Measurements from ENCODE around the gene EDRF1.

EDRF1 gene

DNA sequence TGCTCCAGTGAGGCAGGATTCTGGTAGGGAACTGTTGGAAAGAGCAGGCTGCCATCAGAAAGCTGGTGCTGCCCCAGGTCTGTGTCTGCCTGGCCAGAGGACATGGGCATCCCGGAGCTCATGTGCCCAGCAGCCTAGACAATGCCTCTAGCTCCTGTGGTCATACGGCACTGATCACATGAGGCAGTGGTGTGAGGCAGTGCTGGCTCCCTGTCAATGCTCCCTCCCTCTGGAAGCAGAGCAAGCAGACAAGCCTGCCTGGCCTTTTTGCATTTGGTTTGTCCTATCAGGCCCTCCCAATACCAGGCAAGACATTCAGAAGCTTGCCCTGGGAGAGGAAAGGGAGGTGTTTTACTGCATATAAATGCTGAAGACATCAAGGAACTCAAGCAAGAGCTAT is 75.6 kb downstream of the EDRF1 start:
- CTCF ChIA-PET = interaction anchor here (0.6 kb wide), 1 partner anchor 26 kb away, joined by 3 read pairs; no protein-coding TSS in a partner anchor
- POLR2A ChIA-PET = interaction anchor here (0.6 kb wide), 1 partner anchor 75 kb away, joined by 3 read pairs; no protein-coding TSS in a partner anchor
- TF ChIP-seq SP3 (tag by site-specific recombination; IDR thresholded peaks at IDR 0.05) (no peak), ZNF677 (tag by site-specific recombination; IDR thresholded peaks at IDR 0.05) (no peak)
- TF ChIP-seq, protein P1, sequence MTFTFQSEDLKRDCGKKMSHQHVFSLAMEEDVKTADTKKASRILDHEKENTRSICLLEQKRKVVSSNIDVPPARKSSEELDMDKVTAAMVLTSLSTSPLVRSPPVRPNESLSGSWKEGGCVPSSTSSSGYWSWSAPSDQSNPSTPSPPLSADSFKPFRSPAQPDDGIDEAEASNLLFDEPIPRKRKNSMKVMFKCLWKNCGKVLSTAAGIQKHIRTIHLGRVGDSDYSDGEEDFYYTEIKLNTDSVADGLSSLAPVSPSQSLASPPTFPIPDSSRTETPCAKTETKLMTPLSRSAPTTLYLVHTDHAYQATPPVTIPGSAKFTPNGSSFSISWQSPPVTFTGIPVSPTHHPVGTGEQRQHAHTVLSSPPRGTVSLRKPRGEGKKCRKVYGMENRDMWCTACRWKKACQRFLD (tag by site-specific recombination; IDR thresholded peaks at IDR 0.05) = no peak

GRCh38 chr10:125795637-125796190 is 76.2 kb downstream of the EDRF1 start:
- ChIA-PET POLR2A (no interaction called here), CTCF (interaction anchor here (0.6 to 0.7 kb wide), 2 partner anchors 26 to 31 kb away, joined by 3 read pairs; no protein-coding TSS in a partner anchor)
- no peak overlapping the region for H3K4me3 ChIP-seq (ENCODE audit: low read depth, low read length)
- H3K9me3 ChIP-seq (ENCODE audit: control insufficient read depth, insufficient read depth, low read depth, low read length) = no peaks in the 10 kb centered on the region
- H3K27ac ChIP-seq (ENCODE audit: extremely low read depth, low read depth, low read length) = no peak overlapping the region
- TF ChIP-seq ZNF140 (tag by site-specific recombination; IDR thresholded peaks at IDR 0.05) = no peak
- TF ChIP-seq ZNF341 (tag by site-specific recombination; IDR thresholded peaks at IDR 0.05; ENCODE audit: low read depth) = 0 out of 2 replicates have a peak, but pooled peaks have one; percentile 26
- peaks cover 16 to 80% of the 10 kb centered on the region in 2 experiments for H3K36me3 ChIP-seq (ENCODE audit: control insufficient read depth in 2 of 2, insufficient read depth in 1 of 2, low read length in 2 of 2)
- H3K4me1 ChIP-seq (ENCODE audit: control insufficient read depth, insufficient read depth, low read length) = no peaks in the 10 kb centered on the region

More for the DNA sequence above, 75.6 kb downstream of the EDRF1 start:
- H3K4me3 ChIP-seq (ENCODE audit: low read depth, low read length) = no peak overlapping the region
- no peak overlapping the region for H3K27ac ChIP-seq (ENCODE audit: extremely low read depth, low read depth, low read length)
- no peaks in the 10 kb centered on the region for H3K9me3 ChIP-seq (ENCODE audit: control insufficient read depth, insufficient read depth, low read depth, low read length)
- no peaks in the 10 kb centered on the region for H3K4me1 ChIP-seq (ENCODE audit: control insufficient read depth, insufficient read depth, low read length)
- peaks cover 16 to 80% of the 10 kb centered on the region in 2 experiments for H3K36me3 ChIP-seq (ENCODE audit: control insufficient read depth in 2 of 2, insufficient read depth in 1 of 2, low read length in 2 of 2)

DNA sequence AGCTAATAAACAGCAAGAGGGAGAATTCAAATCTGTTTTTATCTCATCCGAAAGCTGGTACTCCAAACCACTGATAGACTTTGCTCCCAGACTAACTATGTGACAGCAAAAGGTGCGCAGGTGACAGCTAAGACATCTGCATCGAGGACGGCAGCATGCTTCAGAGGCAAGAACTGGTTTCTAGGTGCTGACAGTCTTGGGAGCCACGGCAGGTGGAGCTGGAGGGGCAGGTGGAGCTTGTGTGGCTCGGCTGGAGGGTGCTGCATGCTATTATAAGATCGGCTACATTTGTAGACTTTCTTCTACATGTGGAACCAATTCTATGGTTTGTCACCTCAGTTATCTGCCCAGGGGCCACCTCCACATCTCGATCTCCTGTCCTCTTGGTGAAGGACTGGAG is 77.9 kb downstream of the EDRF1 start:
- TF ChIP-seq, protein P2, sequence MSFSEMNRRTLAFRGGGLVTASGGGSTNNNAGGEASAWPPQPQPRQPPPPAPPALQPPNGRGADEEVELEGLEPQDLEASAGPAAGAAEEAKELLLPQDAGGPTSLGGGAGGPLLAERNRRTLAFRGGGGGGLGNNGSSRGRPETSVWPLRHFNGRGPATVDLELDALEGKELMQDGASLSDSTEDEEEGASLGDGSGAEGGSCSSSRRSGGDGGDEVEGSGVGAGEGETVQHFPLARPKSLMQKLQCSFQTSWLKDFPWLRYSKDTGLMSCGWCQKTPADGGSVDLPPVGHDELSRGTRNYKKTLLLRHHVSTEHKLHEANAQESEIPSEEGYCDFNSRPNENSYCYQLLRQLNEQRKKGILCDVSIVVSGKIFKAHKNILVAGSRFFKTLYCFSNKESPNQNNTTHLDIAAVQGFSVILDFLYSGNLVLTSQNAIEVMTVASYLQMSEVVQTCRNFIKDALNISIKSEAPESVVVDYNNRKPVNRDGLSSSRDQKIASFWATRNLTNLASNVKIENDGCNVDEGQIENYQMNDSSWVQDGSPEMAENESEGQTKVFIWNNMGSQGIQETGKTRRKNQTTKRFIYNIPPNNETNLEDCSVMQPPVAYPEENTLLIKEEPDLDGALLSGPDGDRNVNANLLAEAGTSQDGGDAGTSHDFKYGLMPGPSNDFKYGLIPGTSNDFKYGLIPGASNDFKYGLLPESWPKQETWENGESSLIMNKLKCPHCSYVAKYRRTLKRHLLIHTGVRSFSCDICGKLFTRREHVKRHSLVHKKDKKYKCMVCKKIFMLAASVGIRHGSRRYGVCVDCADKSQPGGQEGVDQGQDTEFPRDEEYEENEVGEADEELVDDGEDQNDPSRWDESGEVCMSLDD (tag by site-specific recombination; IDR thresholded peaks at IDR 0.05) = no peak
- TF ChIP-seq ZNF37A (tag by site-specific recombination; IDR thresholded peaks at IDR 0.05) (no peak), ZNF404 (tag by site-specific recombination; IDR thresholded peaks at IDR 0.05) (no peak), ZBTB6 (tag by site-specific recombination; IDR thresholded peaks at IDR 0.05) (no peak), OSR2 (tag by site-specific recombination; IDR thresholded peaks at IDR 0.05) (no peak), ZNF561 (tag by site-specific recombination; IDR thresholded peaks at IDR 0.05; ENCODE audit: borderline replicate concordance) (no peak), KLF17 (tag by site-specific recombination; IDR thresholded peaks at IDR 0.05) (no peak), SP2 (tag by site-specific recombination; IDR thresholded peaks at IDR 0.05) (no peak), EGR2 (tag by site-specific recombination; IDR thresholded peaks at IDR 0.05; ENCODE audit: low read depth) (no peak), MYNN (tag by site-specific recombination; IDR thresholded peaks at IDR 0.05; ENCODE audit: borderline replicate concordance) (no peak)
- TF ChIP-seq, protein P3, sequence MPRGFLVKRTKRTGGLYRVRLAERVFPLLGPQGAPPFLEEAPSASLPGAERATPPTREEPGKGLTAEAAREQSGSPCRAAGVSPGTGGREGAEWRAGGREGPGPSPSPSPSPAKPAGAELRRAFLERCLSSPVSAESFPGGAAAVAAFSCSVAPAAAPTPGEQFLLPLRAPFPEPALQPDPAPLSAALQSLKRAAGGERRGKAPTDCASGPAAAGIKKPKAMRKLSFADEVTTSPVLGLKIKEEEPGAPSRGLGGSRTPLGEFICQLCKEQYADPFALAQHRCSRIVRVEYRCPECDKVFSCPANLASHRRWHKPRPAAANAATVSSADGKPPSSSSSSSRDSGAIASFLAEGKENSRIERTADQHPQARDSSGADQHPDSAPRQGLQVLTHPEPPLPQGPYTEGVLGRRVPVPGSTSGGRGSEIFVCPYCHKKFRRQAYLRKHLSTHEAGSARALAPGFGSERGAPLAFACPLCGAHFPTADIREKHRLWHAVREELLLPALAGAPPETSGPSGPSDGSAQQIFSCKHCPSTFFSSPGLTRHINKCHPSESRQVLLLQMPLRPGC (tag by site-specific recombination; IDR thresholded peaks at IDR 0.05) = no peak
- POLR2A ChIA-PET = interaction anchor here (0.6 kb wide), 1 partner anchor 16 kb away, joined by 4 read pairs; no protein-coding TSS in a partner anchor
- Histone ChIP-seq H3K27ac (ENCODE audit: extremely low read depth, low read depth, low read length) (no peak overlapping the region), H3K36me3 (ENCODE audit: control insufficient read depth in 2 of 2, insufficient read depth in 1 of 2, low read length in 2 of 2) (peaks cover 5 to 79% of the 10 kb centered on the region in 2 experiments), H3K4me1 (ENCODE audit: control insufficient read depth, insufficient read depth, low read length) (no peaks in the 10 kb centered on the region), H3K4me3 (ENCODE audit: low read depth, low read length) (no peak overlapping the region), H3K9me3 (ENCODE audit: control insufficient read depth, insufficient read depth, low read depth, low read length) (no peaks in the 10 kb centered on the region)
- CTCF ChIA-PET = no interaction called here

All from HEK293 (cell line).